GM12878 (cell line): Measurements from ENCODE around the gene TEX12. TPM values are rescaled to one million over a fixed set of nuclear protein-coding genes. Genes with fewer than 3 reads are reported as not detected.

Experiments used
- ATAC-seq: fragments of 200-7000 bp; cut with Tn5 transposase; 3 replicates; pipeline ENCODE4 v1.9.1; 2020; ENCODE audit warnings: mild to moderate bottlenecking, moderate library complexity
- BruUV-seq: library from RNA; stranded (reverse); fragments of 400-500 nt; replicated peaks from 2 replicates; lab custom pipeline; 2021; lab: Mats Ljungman, UMichigan
- CTCF ChIA-PET: fragments of 300-600 bp; sonication (Branson Sonifier 250); formaldehyde crosslinking; extraction: SDS; loops from one replicate; lab custom pipeline; 2021; ENCODE audit warnings: inconsistent platforms; lab: Yijun Ruan, JAX
- POLR2A ChIA-PET: fragments of 350-600 bp; formaldehyde crosslinking; extraction: SDS; loops from one replicate; lab custom pipeline; 2021; ENCODE audit warnings: inconsistent platforms; lab: Charles Lee
- RAD21 ChIA-PET: fragments of 300-600 bp; sonication (Branson Sonifier 250); formaldehyde crosslinking; loops from one replicate; lab custom pipeline; 2023; ENCODE audit warnings: antibody characterized with exemption; ENCODE audit not compliant: unreplicated experiment; lab: Charles Lee
- SMC1A ChIA-PET: fragments of 300-600 bp; sonication (Branson Sonifier 250); formaldehyde crosslinking; loops from one replicate; lab custom pipeline; 2023; ENCODE audit not compliant: unreplicated experiment, uncharacterized antibody; lab: Charles Lee
- DNase-seq: peaks from one replicate; pipeline ENCODE4 v3.0.0-alpha.2; 2011; ENCODE audit warnings: low read depth, low spot score
- FAIRE-seq: peaks from 3 replicates; lab custom pipeline; 2011; peaks lifted over from hg19 to GRCh38; lab: Jason Lieb, UNC
- H2AFZ ChIP-seq: 2 replicates; pipeline ENCODE4 v1.6.0; 2011; ENCODE audit warnings: low read depth, low read length, control low read depth; ENCODE audit not compliant: control insufficient read depth
- H3K27ac ChIP-seq: 2 replicates; pipeline ENCODE4 v1.5.1; 2011; ENCODE audit warnings: control low read depth; ENCODE audit not compliant: control insufficient read depth, insufficient read depth
- H3K27me3 ChIP-seq, 2 experiments: replicated peaks in 1 of 2; 2 replicates each; pipeline versions ENCODE4 v1.6.0 to v1.6.1; 2011; ENCODE audit warnings: low read length in 1 of 2; ENCODE audit not compliant: control insufficient read depth in 2 of 2, insufficient read depth in 2 of 2
- H3K36me3 ChIP-seq, 2 experiments: 2 replicates each; pipeline ENCODE4 v1.5.1; 2011; ENCODE audit warnings: low read length in 1 of 2; ENCODE audit not compliant: control insufficient read depth in 2 of 2, insufficient read depth in 2 of 2
- H3K4me1 ChIP-seq: 2 replicates; pipeline ENCODE4 v1.6.1; 2011; ENCODE audit warnings: mild to moderate bottlenecking, low read length, moderate library complexity, mixed read lengths; ENCODE audit not compliant: control insufficient read depth, insufficient read depth
- H3K4me2 ChIP-seq: 2 replicates; pipeline ENCODE4 v1.6.0; 2011; ENCODE audit warnings: control low read depth; ENCODE audit not compliant: control insufficient read depth, insufficient read depth
- H3K4me3 ChIP-seq: fragments of 200-600 bp; sonication (generic); 2 replicates; pipeline ENCODE4 v1.5.1; 2016
- H3K79me2 ChIP-seq: 2 replicates; pipeline ENCODE4 v1.6.0; 2011; ENCODE audit warnings: low read length; ENCODE audit not compliant: control insufficient read depth, insufficient read depth
- H3K9ac ChIP-seq: 2 replicates; pipeline ENCODE4 v1.8.0; 2011; ENCODE audit warnings: low read length, control low read depth, mixed read lengths; ENCODE audit not compliant: control insufficient read depth, insufficient read depth
- H3K9me3 ChIP-seq: replicated peaks from 3 replicates; pipeline ENCODE4 v1.5.1; 2011; ENCODE audit warnings: mild to moderate bottlenecking, low read length; ENCODE audit not compliant: control insufficient read depth, insufficient read depth
- H4K20me1 ChIP-seq: 2 replicates; pipeline ENCODE4 v1.6.0; 2011; ENCODE audit not compliant: control insufficient read depth, insufficient read depth
- JUNB ChIP-seq: IDR thresholded peaks from 2 replicates; pipeline ENCODE4 v1.6.1; 2016; ENCODE audit warnings: antibody characterized with exemption, mild to moderate bottlenecking
- KDM1A ChIP-seq: fragments of 200-600 bp; sonication (generic); IDR thresholded peaks from 2 replicates; pipeline ENCODE4 v1.6.1; 2016; ENCODE audit warnings: borderline replicate concordance
- NFYB ChIP-seq: IDR thresholded peaks from 2 replicates; pipeline ENCODE4 v1.6.1; 2011; ENCODE audit warnings: low read depth, mild to moderate bottlenecking, low read length, improper control_type of control experiment, moderate library complexity; ENCODE audit not compliant: insufficient read depth
- NR2C1 ChIP-seq: fragments of 450-650 bp; IDR thresholded peaks from 2 replicates; pipeline ENCODE4 v1.6.1; 2017; ENCODE audit warnings: antibody characterized with exemption, mild to moderate bottlenecking, moderate library complexity
- POU2F2 ChIP-seq: IDR thresholded peaks from 3 replicates; pipeline ENCODE4 v1.6.1; 2011; ENCODE audit warnings: low read depth, mild to moderate bottlenecking, low read length, borderline replicate concordance
- TBL1XR1 ChIP-seq: IDR thresholded peaks from 2 replicates; pipeline ENCODE4 v1.6.1; 2012; ENCODE audit warnings: low read depth, low read length, improper control_type of control experiment
- TCF7 ChIP-seq: IDR thresholded peaks from 2 replicates; pipeline ENCODE4 v1.6.1; 2014; ENCODE audit warnings: antibody characterized with exemption, borderline replicate concordance
- ZNF217 ChIP-seq: fragments of 450-650 bp; IDR thresholded peaks from 2 replicates; pipeline ENCODE4 v1.6.1; 2017; ENCODE audit warnings: antibody characterized with exemption, mild to moderate bottlenecking
- WGBS: methylation state at CpG from one replicate; pipeline ENCODE4 v1.1.6; 2016; ENCODE audit warnings: low lambda C conversion rate; ENCODE audit not compliant: insufficient replicate concordance, insufficient coverage; ENCODE audit errors: missing lambda C conversion rate; 5-methylcytosine and 5-hydroxymethylcytosine counted together
- in situ Hi-C: fragments of 300-500 bp; cut with MboI; formaldehyde crosslinking; loops from 9 replicates; pipeline ENCODE4 v1.14.3; 2018; ENCODE audit warnings: mixed read lengths
- intact Hi-C: fragments of 100-400 bp; cut with micrococcal nuclease; formaldehyde crosslinking; loops from one replicate; pipeline ENCODE4 v1.14.2; 2022; ENCODE audit not compliant: unreplicated experiment
- polyA plus RNA-seq, 11 experiments: library from polyadenylated mRNA; depleted of rRNA in 4 of 11; unstranded in 6 of 11; stranded (reverse) in 5 of 11; fragments of >200 nt; fragmentation: Nextera tagmentation in 4 of 11; fragmentation: Illumina TruSeq in 1 of 11; extraction: Ambion mirVana in 4 of 11; extraction: Trizol in 1 of 11; gene quantifications; 1 replicate in 1 of 11; 2 replicates in 10 of 11; pipeline versions ENCODE4 v1.2.1 to v1.2.3, GENCODE V29; 2011 to 2016; ENCODE audit warnings: inconsistent platforms in 2 of 11, missing spikeins in 2 of 11, low read depth in 1 of 11
- total RNA-seq, 4 experiments: library from RNA; depleted of rRNA in 3 of 4; stranded (reverse); fragments of >200 nt in 3 of 4; fragmentation: Illumina TruSeq in 1 of 4; extraction: Trizol in 1 of 4; gene quantifications; 2 replicates each; pipeline versions ENCODE4 v1.2.1 to v1.2.3, GENCODE V29; 2013 to 2021
- TF ChIP-seq, protein P1 (sequence below): fragments of 450-650 bp; IDR thresholded peaks from 2 replicates; pipeline ENCODE4 v1.6.1; 2017; ENCODE audit warnings: antibody characterized with exemption, mild to moderate bottlenecking, moderate library complexity
- TF ChIP-seq, protein P2 (sequence below): IDR thresholded peaks from 2 replicates; pipeline ENCODE4 v1.6.1; 2011; ENCODE audit warnings: borderline replicate concordance, low read depth, mild to moderate bottlenecking, moderate library complexity, low read length; ENCODE audit not compliant: insufficient read depth, poor library complexity, severe bottlenecking
- TF ChIP-seq, protein P3 (sequence below): fragments of 450-650 bp; IDR thresholded peaks from 2 replicates; pipeline ENCODE4 v1.6.1; 2017; ENCODE audit warnings: low read depth, mild to moderate bottlenecking, moderate library complexity

The TEX12 gene
- total and polyA plus RNA-seq, 10 of the 15 experiments (the other 5 are each of a cell fraction or from before 2014, with no cell fraction given), result 0.11 to 1.3 (median 0.40) TPM; not detected in 2

DNA sequence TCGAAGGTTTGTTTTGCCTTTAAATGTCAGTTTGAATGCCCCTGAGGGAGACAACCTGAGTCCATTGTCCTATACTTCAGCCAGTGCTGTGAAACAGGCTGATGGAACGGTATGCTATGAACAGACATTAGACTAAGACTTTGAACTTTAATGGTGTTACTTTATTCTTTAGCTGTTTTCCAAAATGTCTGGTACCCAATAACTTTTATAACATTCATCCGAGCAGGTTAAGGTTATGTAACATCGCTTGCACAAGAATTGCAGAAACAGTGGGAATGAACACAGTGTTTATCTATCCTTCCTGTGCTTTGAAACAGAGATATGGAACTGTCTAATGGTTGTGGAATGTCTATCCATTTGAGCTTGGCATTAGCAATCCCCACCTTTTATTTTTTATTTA is 46.6 kb downstream of the TEX12 start:
- H3K9ac ChIP-seq, result no peak overlapping the region
- no peaks in the 10 kb centered on the region for H3K9me3 ChIP-seq
- H3K79me2 ChIP-seq, result no peaks in the 10 kb centered on the region
- H4K20me1 ChIP-seq, result no peaks in the 10 kb centered on the region
- SMC1A ChIA-PET, result no interaction called here
- H3K27me3 ChIP-seq, result no peaks in the 10 kb centered on the region
- TF ChIP-seq, protein P1, sequence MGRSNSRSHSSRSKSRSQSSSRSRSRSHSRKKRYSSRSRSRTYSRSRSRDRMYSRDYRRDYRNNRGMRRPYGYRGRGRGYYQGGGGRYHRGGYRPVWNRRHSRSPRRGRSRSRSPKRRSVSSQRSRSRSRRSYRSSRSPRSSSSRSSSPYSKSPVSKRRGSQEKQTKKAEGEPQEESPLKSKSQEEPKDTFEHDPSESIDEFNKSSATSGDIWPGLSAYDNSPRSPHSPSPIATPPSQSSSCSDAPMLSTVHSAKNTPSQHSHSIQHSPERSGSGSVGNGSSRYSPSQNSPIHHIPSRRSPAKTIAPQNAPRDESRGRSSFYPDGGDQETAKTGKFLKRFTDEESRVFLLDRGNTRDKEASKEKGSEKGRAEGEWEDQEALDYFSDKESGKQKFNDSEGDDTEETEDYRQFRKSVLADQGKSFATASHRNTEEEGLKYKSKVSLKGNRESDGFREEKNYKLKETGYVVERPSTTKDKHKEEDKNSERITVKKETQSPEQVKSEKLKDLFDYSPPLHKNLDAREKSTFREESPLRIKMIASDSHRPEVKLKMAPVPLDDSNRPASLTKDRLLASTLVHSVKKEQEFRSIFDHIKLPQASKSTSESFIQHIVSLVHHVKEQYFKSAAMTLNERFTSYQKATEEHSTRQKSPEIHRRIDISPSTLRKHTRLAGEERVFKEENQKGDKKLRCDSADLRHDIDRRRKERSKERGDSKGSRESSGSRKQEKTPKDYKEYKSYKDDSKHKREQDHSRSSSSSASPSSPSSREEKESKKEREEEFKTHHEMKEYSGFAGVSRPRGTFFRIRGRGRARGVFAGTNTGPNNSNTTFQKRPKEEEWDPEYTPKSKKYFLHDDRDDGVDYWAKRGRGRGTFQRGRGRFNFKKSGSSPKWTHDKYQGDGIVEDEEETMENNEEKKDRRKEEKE, result no peak
- no peak for TF ChIP-seq TCF7
- no peak for TF ChIP-seq JUNB
- CTCF ChIA-PET, result interaction anchor here (1.6 to 16.3 kb wide), 2 partner anchors 69 to 1076 kb away, joined by 3 to 314 read pairs; no protein-coding TSS in a partner anchor
- in situ Hi-C loops, result no loop called here
- RAD21 ChIA-PET, result interaction anchor here (1.9 to 3.8 kb wide), 2 partner anchors 66 to 68 kb away, joined by 6 to 15 read pairs; no protein-coding TSS in a partner anchor
- no peaks in the 10 kb centered on the region for H3K4me1 ChIP-seq
- intact Hi-C loops, result loop anchor here (10.0 kb wide), 1 partner anchor 1321 kb away; no protein-coding TSS in a partner anchor
- H3K4me3 ChIP-seq, result no peak overlapping the region
- ATAC-seq (no peak), DNase-seq (no peak), FAIRE-seq (no peak)
- WGBS, result 65% methylated on average over 4 of the region's 4 CpGs
- no peak overlapping the region for H2AFZ ChIP-seq
- no peaks in the 10 kb centered on the region for H3K36me3 ChIP-seq
- BruUV-seq, result no TSS peak
- H3K27ac ChIP-seq, result no peak overlapping the region
- POLR2A ChIA-PET, result no interaction called here
- H3K4me2 ChIP-seq, result no peak overlapping the region

DNA sequence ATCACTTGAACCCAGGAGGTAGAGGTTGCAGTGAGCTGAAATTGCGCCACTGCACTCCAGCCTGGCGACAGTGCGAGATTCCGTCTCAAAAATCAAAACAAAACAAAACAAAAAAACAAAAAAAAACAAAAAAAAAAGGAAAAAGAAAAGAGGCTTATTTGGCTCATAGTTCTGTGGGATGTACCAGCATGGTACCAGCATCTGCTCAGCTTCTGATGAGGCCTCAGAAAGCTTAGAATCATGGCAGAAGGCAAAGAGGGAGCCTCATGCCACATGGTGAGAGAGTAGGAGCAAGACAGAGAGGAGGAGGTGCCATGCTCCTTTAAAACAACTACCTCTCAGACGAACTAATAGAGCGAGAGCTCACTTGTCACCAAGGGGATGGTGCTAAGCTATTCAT is 48.4 kb downstream of the TEX12 start:
- Histone ChIP-seq H3K27ac (no peak overlapping the region), H4K20me1 (no peaks in the 10 kb centered on the region), H3K36me3 (no peaks in the 10 kb centered on the region), H2AFZ (no peak overlapping the region), H3K4me1 (no peaks in the 10 kb centered on the region), H3K79me2 (no peaks in the 10 kb centered on the region), H3K27me3 (no peaks in the 10 kb centered on the region), H3K4me2 (no peak overlapping the region), H3K9ac (no peak overlapping the region), H3K4me3 (no peak overlapping the region), H3K9me3 (no peaks in the 10 kb centered on the region)
- DNase-seq (no peak), ATAC-seq (no peak), FAIRE-seq (no peak)
- in situ Hi-C loops (no loop called here), intact Hi-C loops (loop anchor here (5.0 to 10.0 kb wide), 4 partner anchors 237 to 1319 kb away; no protein-coding TSS in a partner anchor)
- no TSS peak for BruUV-seq
- ChIA-PET SMC1A (interaction anchor here (0.6 to 13.1 kb wide), 2 partner anchors 64 to 227 kb away, joined by 3 to 161 read pairs; no protein-coding TSS in a partner anchor), RAD21 (interaction anchor here (3.8 kb wide), 1 partner anchor 64 kb away, joined by 15 read pairs; no protein-coding TSS in a partner anchor), POLR2A (no interaction called here), CTCF (interaction anchor here (16.3 kb wide), 1 partner anchor 67 kb away, joined by 314 read pairs; no protein-coding TSS in a partner anchor)
- WGBS, result 64% methylated on average over 6 of the region's 6 CpGs
- TF ChIP-seq NR2C1, result no peak
- TF ChIP-seq POU2F2, result no peak
- no peak for TF ChIP-seq NFYB
- TF ChIP-seq, protein P2, sequence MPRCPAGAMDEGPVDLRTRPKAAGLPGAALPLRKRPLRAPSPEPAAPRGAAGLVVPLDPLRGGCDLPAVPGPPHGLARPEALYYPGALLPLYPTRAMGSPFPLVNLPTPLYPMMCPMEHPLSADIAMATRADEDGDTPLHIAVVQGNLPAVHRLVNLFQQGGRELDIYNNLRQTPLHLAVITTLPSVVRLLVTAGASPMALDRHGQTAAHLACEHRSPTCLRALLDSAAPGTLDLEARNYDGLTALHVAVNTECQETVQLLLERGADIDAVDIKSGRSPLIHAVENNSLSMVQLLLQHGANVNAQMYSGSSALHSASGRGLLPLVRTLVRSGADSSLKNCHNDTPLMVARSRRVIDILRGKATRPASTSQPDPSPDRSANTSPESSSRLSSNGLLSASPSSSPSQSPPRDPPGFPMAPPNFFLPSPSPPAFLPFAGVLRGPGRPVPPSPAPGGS, result no peak
- TF ChIP-seq, protein P3, sequence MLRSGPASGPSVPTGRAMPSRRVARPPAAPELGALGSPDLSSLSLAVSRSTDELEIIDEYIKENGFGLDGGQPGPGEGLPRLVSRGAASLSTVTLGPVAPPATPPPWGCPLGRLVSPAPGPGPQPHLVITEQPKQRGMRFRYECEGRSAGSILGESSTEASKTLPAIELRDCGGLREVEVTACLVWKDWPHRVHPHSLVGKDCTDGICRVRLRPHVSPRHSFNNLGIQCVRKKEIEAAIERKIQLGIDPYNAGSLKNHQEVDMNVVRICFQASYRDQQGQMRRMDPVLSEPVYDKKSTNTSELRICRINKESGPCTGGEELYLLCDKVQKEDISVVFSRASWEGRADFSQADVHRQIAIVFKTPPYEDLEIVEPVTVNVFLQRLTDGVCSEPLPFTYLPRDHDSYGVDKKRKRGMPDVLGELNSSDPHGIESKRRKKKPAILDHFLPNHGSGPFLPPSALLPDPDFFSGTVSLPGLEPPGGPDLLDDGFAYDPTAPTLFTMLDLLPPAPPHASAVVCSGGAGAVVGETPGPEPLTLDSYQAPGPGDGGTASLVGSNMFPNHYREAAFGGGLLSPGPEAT, result no peak
- no peak for TF ChIP-seq ZNF217
- TF ChIP-seq TBL1XR1, result no peak
- no peak for TF ChIP-seq KDM1A
